GM12878 (cell line): ENCODE results near the gene ING5. TPM values are rescaled to one million over a fixed set of nuclear protein-coding genes. Genes with fewer than 3 reads are reported as not detected.

Source experiments
- ATAC-seq: fragments of 200-7000 bp; cut with Tn5 transposase; 3 replicates; pipeline ENCODE4 v1.9.1; 2020; ENCODE audit warnings: mild to moderate bottlenecking, moderate library complexity
- BruUV-seq: library from RNA; stranded (reverse); fragments of 400-500 nt; replicated peaks from 2 replicates; lab custom pipeline; 2021; lab: Mats Ljungman, UMichigan
- CTCF ChIA-PET: fragments of 300-600 bp; sonication (Branson Sonifier 250); formaldehyde crosslinking; extraction: SDS; loops from one replicate; lab custom pipeline; 2021; ENCODE audit warnings: inconsistent platforms; lab: Yijun Ruan, JAX
- POLR2A ChIA-PET: fragments of 350-600 bp; formaldehyde crosslinking; extraction: SDS; loops from one replicate; lab custom pipeline; 2021; ENCODE audit warnings: inconsistent platforms; lab: Charles Lee
- RAD21 ChIA-PET: fragments of 300-600 bp; sonication (Branson Sonifier 250); formaldehyde crosslinking; loops from one replicate; lab custom pipeline; 2023; ENCODE audit warnings: antibody characterized with exemption; ENCODE audit not compliant: unreplicated experiment; lab: Charles Lee
- SMC1A ChIA-PET: fragments of 300-600 bp; sonication (Branson Sonifier 250); formaldehyde crosslinking; loops from one replicate; lab custom pipeline; 2023; ENCODE audit not compliant: unreplicated experiment, uncharacterized antibody; lab: Charles Lee
- DNase-seq: peaks from one replicate; pipeline ENCODE4 v3.0.0-alpha.2; 2011; ENCODE audit warnings: low read depth, low spot score
- FAIRE-seq: peaks from 3 replicates; lab custom pipeline; 2011; peaks lifted over from hg19 to GRCh38; lab: Jason Lieb, UNC
- H2AFZ ChIP-seq: 2 replicates; pipeline ENCODE4 v1.6.0; 2011; ENCODE audit warnings: low read depth, low read length, control low read depth; ENCODE audit not compliant: control insufficient read depth
- H3K27ac ChIP-seq: 2 replicates; pipeline ENCODE4 v1.5.1; 2011; ENCODE audit warnings: control low read depth; ENCODE audit not compliant: control insufficient read depth, insufficient read depth
- H3K27me3 ChIP-seq, 2 experiments: replicated peaks in 1 of 2; 2 replicates each; pipeline versions ENCODE4 v1.6.0 to v1.6.1; 2011; ENCODE audit warnings: low read length in 1 of 2; ENCODE audit not compliant: control insufficient read depth in 2 of 2, insufficient read depth in 2 of 2
- H3K36me3 ChIP-seq, 2 experiments: 2 replicates each; pipeline ENCODE4 v1.5.1; 2011; ENCODE audit warnings: low read length in 1 of 2; ENCODE audit not compliant: control insufficient read depth in 2 of 2, insufficient read depth in 2 of 2
- H3K4me1 ChIP-seq: 2 replicates; pipeline ENCODE4 v1.6.1; 2011; ENCODE audit warnings: mild to moderate bottlenecking, low read length, moderate library complexity, mixed read lengths; ENCODE audit not compliant: control insufficient read depth, insufficient read depth
- H3K4me2 ChIP-seq: 2 replicates; pipeline ENCODE4 v1.6.0; 2011; ENCODE audit warnings: control low read depth; ENCODE audit not compliant: control insufficient read depth, insufficient read depth
- H3K4me3 ChIP-seq: fragments of 200-600 bp; sonication (generic); 2 replicates; pipeline ENCODE4 v1.5.1; 2016
- H3K79me2 ChIP-seq: 2 replicates; pipeline ENCODE4 v1.6.0; 2011; ENCODE audit warnings: low read length; ENCODE audit not compliant: control insufficient read depth, insufficient read depth
- H3K9ac ChIP-seq: 2 replicates; pipeline ENCODE4 v1.8.0; 2011; ENCODE audit warnings: low read length, control low read depth, mixed read lengths; ENCODE audit not compliant: control insufficient read depth, insufficient read depth
- H3K9me3 ChIP-seq: replicated peaks from 3 replicates; pipeline ENCODE4 v1.5.1; 2011; ENCODE audit warnings: mild to moderate bottlenecking, low read length; ENCODE audit not compliant: control insufficient read depth, insufficient read depth
- H4K20me1 ChIP-seq: 2 replicates; pipeline ENCODE4 v1.6.0; 2011; ENCODE audit not compliant: control insufficient read depth, insufficient read depth
- ASH2L ChIP-seq: fragments of 300-600, 200-600 bp; sonication (generic); IDR thresholded peaks from 2 replicates; pipeline ENCODE4 v1.6.1; 2017; ENCODE audit warnings: low read depth, mild to moderate bottlenecking, borderline replicate concordance
- BCL11A ChIP-seq: IDR thresholded peaks from 2 replicates; pipeline ENCODE4 v1.6.1; 2011; ENCODE audit warnings: low read depth, low read length
- CREB1 ChIP-seq: IDR thresholded peaks from 2 replicates; pipeline ENCODE4 v1.6.1; 2012; ENCODE audit warnings: low read depth, mild to moderate bottlenecking, inconsistent platforms
- EED ChIP-seq: sonication (generic); IDR thresholded peaks from 2 replicates; pipeline ENCODE4 v1.6.1; 2016; ENCODE audit warnings: antibody characterized with exemption, low read depth
- EZH2 ChIP-seq: IDR thresholded peaks from 2 replicates; pipeline ENCODE4 v1.6.1; 2012; ENCODE audit warnings: low read depth, mild to moderate bottlenecking, control low read depth, inconsistent platforms, low read length, borderline replicate concordance; ENCODE audit not compliant: control insufficient read depth
- JUND ChIP-seq: IDR thresholded peaks from 2 replicates; pipeline ENCODE4 v1.6.1; 2012; ENCODE audit warnings: low read depth, mild to moderate bottlenecking, low read length, improper control_type of control experiment, moderate library complexity
- NFXL1 ChIP-seq: fragments of 450-650 bp; IDR thresholded peaks from 2 replicates; pipeline ENCODE4 v1.6.1; 2017; ENCODE audit warnings: antibody characterized with exemption, mild to moderate bottlenecking, borderline replicate concordance
- POLR2AphosphoS2 ChIP-seq: IDR thresholded peaks from 2 replicates; pipeline ENCODE4 v1.6.1; 2011; ENCODE audit warnings: low read depth, mild to moderate bottlenecking, low read length, improper control_type of control experiment, moderate library complexity
- RB1 ChIP-seq: fragments of 450-650 bp; formaldehyde crosslinking; IDR thresholded peaks from 2 replicates; pipeline ENCODE4 v1.6.1; 2017; ENCODE audit warnings: mild to moderate bottlenecking, borderline replicate concordance
- SPI1 ChIP-seq: IDR thresholded peaks from 2 replicates; pipeline ENCODE4 v1.6.1; 2011; ENCODE audit warnings: low read depth, mild to moderate bottlenecking, low read length, moderate library complexity, borderline replicate concordance; ENCODE audit not compliant: insufficient read depth
- ZNF384 ChIP-seq: IDR thresholded peaks from 2 replicates; pipeline ENCODE4 v1.6.1; 2012; ENCODE audit warnings: low read depth, mild to moderate bottlenecking, low read length, improper control_type of control experiment, borderline replicate concordance
- ZSCAN29 ChIP-seq: fragments of 450-650 bp; IDR thresholded peaks from 2 replicates; pipeline ENCODE4 v1.6.1; 2017; ENCODE audit warnings: mild to moderate bottlenecking, moderate library complexity
- WGBS: methylation state at CpG from one replicate; pipeline ENCODE4 v1.1.6; 2016; ENCODE audit warnings: low lambda C conversion rate; ENCODE audit not compliant: insufficient replicate concordance, insufficient coverage; ENCODE audit errors: missing lambda C conversion rate; 5-methylcytosine and 5-hydroxymethylcytosine counted together
- in situ Hi-C: fragments of 300-500 bp; cut with MboI; formaldehyde crosslinking; loops from 9 replicates; pipeline ENCODE4 v1.14.3; 2018; ENCODE audit warnings: mixed read lengths
- intact Hi-C: fragments of 100-400 bp; cut with micrococcal nuclease; formaldehyde crosslinking; loops from one replicate; pipeline ENCODE4 v1.14.2; 2022; ENCODE audit not compliant: unreplicated experiment
- polyA plus RNA-seq, 11 experiments: library from polyadenylated mRNA; depleted of rRNA in 4 of 11; unstranded in 6 of 11; stranded (reverse) in 5 of 11; fragments of >200 nt; fragmentation: Nextera tagmentation in 4 of 11; fragmentation: Illumina TruSeq in 1 of 11; extraction: Ambion mirVana in 4 of 11; extraction: Trizol in 1 of 11; gene quantifications; 1 replicate in 1 of 11; 2 replicates in 10 of 11; pipeline versions ENCODE4 v1.2.1 to v1.2.3, GENCODE V29; 2011 to 2016; ENCODE audit warnings: inconsistent platforms in 2 of 11, missing spikeins in 2 of 11, low read depth in 1 of 11
- total RNA-seq, 4 experiments: library from RNA; depleted of rRNA in 3 of 4; stranded (reverse); fragments of >200 nt in 3 of 4; fragmentation: Illumina TruSeq in 1 of 4; extraction: Trizol in 1 of 4; gene quantifications; 2 replicates each; pipeline versions ENCODE4 v1.2.1 to v1.2.3, GENCODE V29; 2013 to 2021
- TF ChIP-seq, protein P1 (sequence below): fragments of 450-650 bp; IDR thresholded peaks from 2 replicates; pipeline ENCODE4 v1.6.1; 2017; ENCODE audit warnings: borderline replicate concordance
- TF ChIP-seq, protein P2 (sequence below), 3 experiments: IDR thresholded peaks in 2 of 3; conservative IDR thresholded peaks in 1 of 3; 2 replicates each; pipeline ENCODE4 v1.5.1; 2011; ENCODE audit warnings: low read depth in 3 of 3, low read length in 3 of 3, mild to moderate bottlenecking in 3 of 3, control low read depth in 2 of 3, moderate library complexity in 2 of 3, inconsistent platforms in 1 of 3, mixed read lengths in 1 of 3; ENCODE audit not compliant: control insufficient read depth in 2 of 3, insufficient read depth in 1 of 3; ENCODE audit errors: extremely low read depth in 1 of 3
- TF ChIP-seq, protein P3 (sequence below): fragments of 450-650 bp; IDR thresholded peaks from 2 replicates; pipeline ENCODE4 v1.6.1; 2017; ENCODE audit warnings: mild to moderate bottlenecking

The ING5 gene
- total and polyA plus RNA-seq, 10 of the 15 experiments (the other 5 are each of a cell fraction or from before 2014, with no cell fraction given): 10.0 to 46.1 (median 27.2) TPM

DNA sequence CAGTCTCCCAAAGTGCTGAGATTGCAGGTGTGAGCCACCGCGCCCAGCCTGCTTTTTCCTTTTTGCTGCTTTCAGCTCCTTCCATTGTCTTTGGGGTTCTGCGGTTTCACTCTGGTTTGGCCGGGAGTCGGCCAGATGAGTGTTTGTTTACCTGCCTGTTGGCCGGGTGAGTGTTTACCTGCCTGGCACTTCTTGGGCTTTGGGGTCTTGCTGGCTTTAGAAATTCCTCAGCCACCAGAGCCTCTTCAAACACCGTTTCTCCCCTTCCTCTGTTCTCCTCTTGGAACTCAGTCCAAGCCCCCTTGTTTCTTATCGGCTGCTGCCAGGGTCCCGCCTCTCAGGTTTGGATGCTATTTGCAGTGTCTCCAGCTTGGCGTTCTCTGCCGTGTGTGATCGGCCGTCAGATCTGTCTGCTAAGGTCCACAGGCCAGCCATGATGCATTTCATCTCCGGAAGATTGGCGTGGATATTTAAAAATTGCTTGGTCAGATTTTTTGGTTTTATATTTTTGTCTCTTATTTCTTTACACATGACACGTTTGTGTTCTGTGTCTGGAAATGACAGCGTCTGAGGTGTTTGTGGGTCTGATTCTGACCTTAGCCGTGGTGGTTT is 60.6 kb downstream of the ING5 start:
- H3K4me3 ChIP-seq: no peak overlapping the region
- intact Hi-C loops (no loop called here), in situ Hi-C loops (no loop called here)
- DNase-seq (no peak), FAIRE-seq (no peak), ATAC-seq (no peak)
- no peak overlapping the region for H2AFZ ChIP-seq
- H3K9me3 ChIP-seq: no peaks in the 10 kb centered on the region
- POLR2A ChIA-PET: interaction anchor here (1.0 to 1.5 kb wide), 2 partner anchors 48 to 82 kb away, joined by 6 to 11 read pairs; no protein-coding TSS in a partner anchor
- WGBS: 92% methylated on average over 18 of the region's 18 CpGs
- CTCF ChIA-PET: interaction anchor here (0.7 to 1.2 kb wide), 2 partner anchors 116 to 701 kb away, joined by 3 to 5 read pairs; no protein-coding TSS in a partner anchor
- peak overlapping the region; percentile 17; the same call in 1 of the 2 replicates for H3K27ac ChIP-seq
- H3K27me3 ChIP-seq: no peaks in the 10 kb centered on the region
- RAD21 ChIA-PET: interaction anchor here (1.2 to 1.5 kb wide), 3 partner anchors 10 to 79 kb away, joined by 3 to 9 read pairs (median 5); partner anchors contain the start of gene ING5
- no peak overlapping the region for H3K9ac ChIP-seq
- no peaks in the 10 kb centered on the region for H4K20me1 ChIP-seq
- H3K4me2 ChIP-seq: no peak overlapping the region
- peaks cover 11% of the 10 kb centered on the region for H3K4me1 ChIP-seq
- no peaks in the 10 kb centered on the region for H3K79me2 ChIP-seq
- BruUV-seq: no TSS peak
- H3K36me3 ChIP-seq: peaks cover 5 to 13% of the 10 kb centered on the region in 2 experiments; a peak in 3 of 4 replicates
- SMC1A ChIA-PET: interaction anchor here (0.9 to 1.6 kb wide), 3 partner anchors 26 to 116 kb away, joined by 5 to 7 read pairs (median 6); no protein-coding TSS in a partner anchor
- TF ChIP-seq ZNF384 (no peak), RB1 (no peak), SPI1 (no peak), JUND (no peak), POLR2AphosphoS2 (no peak), BCL11A (no peak), ASH2L (no peak), EZH2 (no peak), ZSCAN29 (no peak), CREB1 (no peak), EED (no peak), NFXL1 (no peak)
- TF ChIP-seq, protein P1, sequence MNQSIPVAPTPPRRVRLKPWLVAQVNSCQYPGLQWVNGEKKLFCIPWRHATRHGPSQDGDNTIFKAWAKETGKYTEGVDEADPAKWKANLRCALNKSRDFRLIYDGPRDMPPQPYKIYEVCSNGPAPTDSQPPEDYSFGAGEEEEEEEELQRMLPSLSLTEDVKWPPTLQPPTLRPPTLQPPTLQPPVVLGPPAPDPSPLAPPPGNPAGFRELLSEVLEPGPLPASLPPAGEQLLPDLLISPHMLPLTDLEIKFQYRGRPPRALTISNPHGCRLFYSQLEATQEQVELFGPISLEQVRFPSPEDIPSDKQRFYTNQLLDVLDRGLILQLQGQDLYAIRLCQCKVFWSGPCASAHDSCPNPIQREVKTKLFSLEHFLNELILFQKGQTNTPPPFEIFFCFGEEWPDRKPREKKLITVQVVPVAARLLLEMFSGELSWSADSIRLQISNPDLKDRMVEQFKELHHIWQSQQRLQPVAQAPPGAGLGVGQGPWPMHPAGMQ: no peak
- TF ChIP-seq, protein P2, sequence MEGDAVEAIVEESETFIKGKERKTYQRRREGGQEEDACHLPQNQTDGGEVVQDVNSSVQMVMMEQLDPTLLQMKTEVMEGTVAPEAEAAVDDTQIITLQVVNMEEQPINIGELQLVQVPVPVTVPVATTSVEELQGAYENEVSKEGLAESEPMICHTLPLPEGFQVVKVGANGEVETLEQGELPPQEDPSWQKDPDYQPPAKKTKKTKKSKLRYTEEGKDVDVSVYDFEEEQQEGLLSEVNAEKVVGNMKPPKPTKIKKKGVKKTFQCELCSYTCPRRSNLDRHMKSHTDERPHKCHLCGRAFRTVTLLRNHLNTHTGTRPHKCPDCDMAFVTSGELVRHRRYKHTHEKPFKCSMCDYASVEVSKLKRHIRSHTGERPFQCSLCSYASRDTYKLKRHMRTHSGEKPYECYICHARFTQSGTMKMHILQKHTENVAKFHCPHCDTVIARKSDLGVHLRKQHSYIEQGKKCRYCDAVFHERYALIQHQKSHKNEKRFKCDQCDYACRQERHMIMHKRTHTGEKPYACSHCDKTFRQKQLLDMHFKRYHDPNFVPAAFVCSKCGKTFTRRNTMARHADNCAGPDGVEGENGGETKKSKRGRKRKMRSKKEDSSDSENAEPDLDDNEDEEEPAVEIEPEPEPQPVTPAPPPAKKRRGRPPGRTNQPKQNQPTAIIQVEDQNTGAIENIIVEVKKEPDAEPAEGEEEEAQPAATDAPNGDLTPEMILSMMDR (IDR thresholded peaks at IDR 0.05 in 2 of 3, conservative IDR thresholded peaks at IDR 0.05 in 1 of 3; ENCODE audit: control insufficient read depth in 2 of 3, extremely low read depth in 1 of 3, insufficient read depth in 1 of 3, low read depth in 3 of 3, low read length in 3 of 3): no peak
- TF ChIP-seq, protein P3, sequence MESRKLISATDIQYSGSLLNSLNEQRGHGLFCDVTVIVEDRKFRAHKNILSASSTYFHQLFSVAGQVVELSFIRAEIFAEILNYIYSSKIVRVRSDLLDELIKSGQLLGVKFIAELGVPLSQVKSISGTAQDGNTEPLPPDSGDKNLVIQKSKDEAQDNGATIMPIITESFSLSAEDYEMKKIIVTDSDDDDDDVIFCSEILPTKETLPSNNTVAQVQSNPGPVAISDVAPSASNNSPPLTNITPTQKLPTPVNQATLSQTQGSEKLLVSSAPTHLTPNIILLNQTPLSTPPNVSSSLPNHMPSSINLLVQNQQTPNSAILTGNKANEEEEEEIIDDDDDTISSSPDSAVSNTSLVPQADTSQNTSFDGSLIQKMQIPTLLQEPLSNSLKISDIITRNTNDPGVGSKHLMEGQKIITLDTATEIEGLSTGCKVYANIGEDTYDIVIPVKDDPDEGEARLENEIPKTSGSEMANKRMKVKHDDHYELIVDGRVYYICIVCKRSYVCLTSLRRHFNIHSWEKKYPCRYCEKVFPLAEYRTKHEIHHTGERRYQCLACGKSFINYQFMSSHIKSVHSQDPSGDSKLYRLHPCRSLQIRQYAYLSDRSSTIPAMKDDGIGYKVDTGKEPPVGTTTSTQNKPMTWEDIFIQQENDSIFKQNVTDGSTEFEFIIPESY: no peak
